Liver (tissue), 9 donors: ENCODE data around the gene DCTPP1. TPM values are rescaled to one million over a fixed set of nuclear protein-coding genes. Genes with fewer than 3 reads are reported as not detected.
A peak's percentile ranks its signal among the peaks of the same experiment; 100 is the strongest.

Experiments used
- DNase-seq: peaks from one replicate; pipeline ENCODE4 v3.0.0-alpha.2; 2017; ENCODE audit warnings: low spot score
- H3K27ac ChIP-seq, 2 donors: one replicate each; pipeline ENCODE4 v1.7.0; 2013; ENCODE audit warnings: inconsistent platforms in 2 of 2, low read length in 2 of 2, control low read depth in 1 of 2, low read depth in 1 of 2, mild to moderate bottlenecking in 1 of 2
- H3K27me3 ChIP-seq, 4 donors: one replicate each; pipeline versions ENCODE4 v1.6.1 to v1.7.0; 2013; ENCODE audit warnings: low read length in 3 of 4, inconsistent platforms in 1 of 4, mild to moderate bottlenecking in 1 of 4, moderate library complexity in 1 of 4; ENCODE audit not compliant: control insufficient read depth in 4 of 4, insufficient read depth in 4 of 4
- H3K36me3 ChIP-seq, 4 donors: one replicate each; pipeline versions ENCODE4 v1.6.1 to v1.7.0; 2013; ENCODE audit warnings: low read length in 3 of 4, mild to moderate bottlenecking in 3 of 4, low read depth in 1 of 4, moderate library complexity in 1 of 4; ENCODE audit not compliant: control insufficient read depth in 4 of 4, insufficient read depth in 3 of 4
- H3K4me1 ChIP-seq, 4 donors: one replicate each; pipeline versions ENCODE4 v1.6.1 to v1.7.0; 2013; ENCODE audit warnings: low read length in 3 of 4, mild to moderate bottlenecking in 3 of 4, moderate library complexity in 1 of 4; ENCODE audit not compliant: control insufficient read depth in 4 of 4, insufficient read depth in 4 of 4
- H3K4me3 ChIP-seq, 3 donors: one replicate each; pipeline versions ENCODE4 v1.6.1 to v1.7.0; 2013; ENCODE audit warnings: low read length in 3 of 3, control low read depth in 1 of 3, low read depth in 1 of 3, mild to moderate bottlenecking in 1 of 3
- H3K9ac ChIP-seq, 2 donors: one replicate each; pipeline ENCODE4 v1.7.0; 2013; ENCODE audit warnings: low read length in 2 of 2, mild to moderate bottlenecking in 2 of 2, moderate library complexity in 2 of 2, control low read depth in 1 of 2, low read depth in 1 of 2
- H3K9me3 ChIP-seq, 4 donors: one replicate each; pipeline versions ENCODE4 v1.6.1 to v1.7.0; 2013; ENCODE audit warnings: low read length in 3 of 4; ENCODE audit not compliant: control insufficient read depth in 4 of 4
- ATF3 ChIP-seq: IDR thresholded peaks from 2 replicates; pipeline ENCODE4 v1.6.1; 2016; ENCODE audit warnings: antibody characterized with exemption
- EGR1 ChIP-seq, 2 donors: IDR thresholded peaks; 2 replicates each; pipeline ENCODE4 v1.6.1; 2016 to 2018; ENCODE audit warnings: antibody characterized with exemption in 2 of 2, low read depth in 2 of 2
- FOXA1 ChIP-seq: IDR thresholded peaks from 2 replicates; pipeline ENCODE4 v1.6.1; 2016; ENCODE audit warnings: antibody characterized with exemption
- FOXA2 ChIP-seq: IDR thresholded peaks from 2 replicates; pipeline ENCODE4 v1.6.1; 2016; ENCODE audit warnings: antibody characterized with exemption
- GABPA ChIP-seq, 2 donors: IDR thresholded peaks in 1 of 2; conservative IDR thresholded peaks in 1 of 2; 2 replicates each; pipeline ENCODE4 v1.6.1; 2016; ENCODE audit warnings: antibody characterized with exemption in 2 of 2, mild to moderate bottlenecking in 1 of 2, moderate library complexity in 1 of 2
- HNF4A ChIP-seq, 2 donors: conservative IDR thresholded peaks; 2 replicates each; pipeline ENCODE4 v1.6.1; 2016; ENCODE audit warnings: antibody characterized with exemption in 2 of 2, mild to moderate bottlenecking in 2 of 2
- HNF4G ChIP-seq: IDR thresholded peaks from 2 replicates; pipeline ENCODE4 v1.6.1; 2016; ENCODE audit warnings: antibody characterized with exemption
- JUND ChIP-seq, 2 donors: IDR thresholded peaks; 2 replicates each; pipeline ENCODE4 v1.6.1; 2016; ENCODE audit warnings: antibody characterized with exemption in 2 of 2
- NR2F2 ChIP-seq: IDR thresholded peaks from 2 replicates; pipeline ENCODE4 v1.6.1; 2016; ENCODE audit warnings: antibody characterized with exemption
- RAD21 ChIP-seq, 2 donors: IDR thresholded peaks; 2 replicates each; pipeline ENCODE4 v1.6.1; 2016; ENCODE audit warnings: antibody characterized with exemption in 2 of 2, mild to moderate bottlenecking in 2 of 2
- REST ChIP-seq: IDR thresholded peaks from 2 replicates; pipeline ENCODE4 v1.6.1; 2016; ENCODE audit warnings: antibody characterized with exemption, mild to moderate bottlenecking
- YY1 ChIP-seq: IDR thresholded peaks from 2 replicates; pipeline ENCODE4 v1.6.1; 2016; ENCODE audit warnings: antibody characterized with exemption, mild to moderate bottlenecking
- ZBTB33 ChIP-seq: IDR thresholded peaks from 2 replicates; pipeline ENCODE4 v1.6.1; 2016; ENCODE audit warnings: antibody characterized with exemption
- WGBS: extraction: QIAGEN DNeasy Blood & Tissue Kit; methylation state at CpG from one replicate; pipeline ENCODE4 v1.1.7; 2013; 5-methylcytosine and 5-hydroxymethylcytosine counted together
- polyA plus RNA-seq, 2 donors: library from polyadenylated mRNA; stranded (reverse) in 1 of 2; unstranded in 1 of 2; fragments of 200-250 nt in 1 of 2; fragments of >200 nt in 1 of 2; fragmentation: Nextera tagmentation in 1 of 2; extraction: Ambion mirVana in 1 of 2; gene quantifications; one replicate each; pipeline versions ENCODE4 v1.2.1 to v1.2.3, GENCODE V29; 2013 to 2015
- total RNA-seq, 2 donors: library from RNA; depleted of rRNA; stranded (reverse); fragments of >200 nt; gene quantifications; one replicate each; pipeline ENCODE4 v1.2.3, GENCODE V29; 2014
- TF ChIP-seq, protein P1 (sequence below): IDR thresholded peaks from 2 replicates; pipeline ENCODE4 v1.6.1; 2016; ENCODE audit warnings: antibody characterized with exemption
- TF ChIP-seq, protein P2 (sequence below): fragments of 150-350 bp; IDR thresholded peaks from 2 replicates; pipeline ENCODE4 v1.5.1; 2017; ENCODE audit warnings: improper control_type of control experiment, low read depth, low read length; ENCODE audit not compliant: missing input control
- donor health status: healthy.
- donor health status: healthy.
- donor health status: healthy.
- donor health status: healthy.
- donor health status: healthy.

DCTPP1 gene
- total and polyA plus RNA-seq, 4 donors: 6.0 to 18.8 (median 15.0) TPM

- H3K4me3 ChIP-seq: peak overlapping the region; percentile 85 to 99 (median 86)
- DNase-seq: no peak
- no peaks in the 10 kb centered on the region for H3K9me3 ChIP-seq
- H3K27ac ChIP-seq: peak overlapping the region; percentile 2 to 99
- peak overlapping the region; percentile 92 to 98 for H3K9ac ChIP-seq
- H3K4me1 ChIP-seq: peaks cover 4 to 30% (median 15%) of the 10 kb centered on the region in 4 donors
- no peaks in the 10 kb centered on the region for H3K27me3 ChIP-seq
- peak; percentile 24 for TF ChIP-seq YY1
- TF ChIP-seq ZBTB33: peak; percentile 10
- no peak for TF ChIP-seq HNF4A (conservative IDR thresholded peaks at IDR 0.05)
- 33% methylated on average over 2 of the region's 2 CpGs for WGBS
- H3K36me3 ChIP-seq: peaks cover 0 to 2% (median 0%) of the 10 kb centered on the region in 4 donors
These were observed 13.8 kb upstream of the DCTPP1 start for GRCh38 chr16:30443631-30444030.

- Histone ChIP-seq H3K9me3 (no peaks in the 10 kb centered on the region), H3K4me1 (peaks cover 0 to 14% (median 7%) of the 10 kb centered on the region in 4 donors), H3K36me3 (peaks cover 0 to 2% (median 0%) of the 10 kb centered on the region in 4 donors), H3K27ac (no peak overlapping the region), H3K4me3 (no peak overlapping the region), H3K9ac (no peak overlapping the region), H3K27me3 (no peaks in the 10 kb centered on the region)
- no peak for DNase-seq
- WGBS: 87% methylated on average over 6 of the region's 6 CpGs
- TF ChIP-seq REST (no peak), ZBTB33 (no peak), FOXA2 (no peak), HNF4G (no peak), ATF3 (no peak), EGR1 (IDR thresholded peaks at IDR 0.05; ENCODE audit: low read depth in 2 of 2) (no peak)
These were observed 10.0 kb upstream of the DCTPP1 start for GRCh38 chr16:30439720-30440348.

GRCh38 chr16:30438835-30439234 lies 9.0 kb upstream of the DCTPP1 start:
- Histone ChIP-seq H3K9ac (no peak overlapping the region), H3K36me3 (peaks cover 0 to 2% (median 0%) of the 10 kb centered on the region in 4 donors), H3K27me3 (no peaks in the 10 kb centered on the region), H3K9me3 (no peaks in the 10 kb centered on the region), H3K4me3 (no peak overlapping the region), H3K4me1 (peaks cover 0 to 13% (median 7%) of the 10 kb centered on the region in 4 donors), H3K27ac (no peak overlapping the region)
- DNase-seq: no peak
- WGBS: 94% methylated on average over 5 of the region's 5 CpGs
- TF ChIP-seq NR2F2 (no peak), JUND (IDR thresholded peaks at IDR 0.05) (no peak), FOXA1 (no peak), GABPA (IDR thresholded peaks at IDR 0.05 in 1 of 2, conservative IDR thresholded peaks at IDR 0.05 in 1 of 2) (no peak), RAD21 (IDR thresholded peaks at IDR 0.05) (no peak), ZBTB33 (no peak), FOXA2 (no peak)
- TF ChIP-seq, protein P1, sequence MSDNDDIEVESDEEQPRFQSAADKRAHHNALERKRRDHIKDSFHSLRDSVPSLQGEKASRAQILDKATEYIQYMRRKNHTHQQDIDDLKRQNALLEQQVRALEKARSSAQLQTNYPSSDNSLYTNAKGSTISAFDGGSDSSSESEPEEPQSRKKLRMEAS: no peak
- TF ChIP-seq, protein P2, sequence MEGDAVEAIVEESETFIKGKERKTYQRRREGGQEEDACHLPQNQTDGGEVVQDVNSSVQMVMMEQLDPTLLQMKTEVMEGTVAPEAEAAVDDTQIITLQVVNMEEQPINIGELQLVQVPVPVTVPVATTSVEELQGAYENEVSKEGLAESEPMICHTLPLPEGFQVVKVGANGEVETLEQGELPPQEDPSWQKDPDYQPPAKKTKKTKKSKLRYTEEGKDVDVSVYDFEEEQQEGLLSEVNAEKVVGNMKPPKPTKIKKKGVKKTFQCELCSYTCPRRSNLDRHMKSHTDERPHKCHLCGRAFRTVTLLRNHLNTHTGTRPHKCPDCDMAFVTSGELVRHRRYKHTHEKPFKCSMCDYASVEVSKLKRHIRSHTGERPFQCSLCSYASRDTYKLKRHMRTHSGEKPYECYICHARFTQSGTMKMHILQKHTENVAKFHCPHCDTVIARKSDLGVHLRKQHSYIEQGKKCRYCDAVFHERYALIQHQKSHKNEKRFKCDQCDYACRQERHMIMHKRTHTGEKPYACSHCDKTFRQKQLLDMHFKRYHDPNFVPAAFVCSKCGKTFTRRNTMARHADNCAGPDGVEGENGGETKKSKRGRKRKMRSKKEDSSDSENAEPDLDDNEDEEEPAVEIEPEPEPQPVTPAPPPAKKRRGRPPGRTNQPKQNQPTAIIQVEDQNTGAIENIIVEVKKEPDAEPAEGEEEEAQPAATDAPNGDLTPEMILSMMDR: no peak
